ENCODE data around the gene LSM6.
A peak's percentile ranks its signal among the peaks of the same experiment; 100 is the strongest.

The LSM6 gene

DNA sequence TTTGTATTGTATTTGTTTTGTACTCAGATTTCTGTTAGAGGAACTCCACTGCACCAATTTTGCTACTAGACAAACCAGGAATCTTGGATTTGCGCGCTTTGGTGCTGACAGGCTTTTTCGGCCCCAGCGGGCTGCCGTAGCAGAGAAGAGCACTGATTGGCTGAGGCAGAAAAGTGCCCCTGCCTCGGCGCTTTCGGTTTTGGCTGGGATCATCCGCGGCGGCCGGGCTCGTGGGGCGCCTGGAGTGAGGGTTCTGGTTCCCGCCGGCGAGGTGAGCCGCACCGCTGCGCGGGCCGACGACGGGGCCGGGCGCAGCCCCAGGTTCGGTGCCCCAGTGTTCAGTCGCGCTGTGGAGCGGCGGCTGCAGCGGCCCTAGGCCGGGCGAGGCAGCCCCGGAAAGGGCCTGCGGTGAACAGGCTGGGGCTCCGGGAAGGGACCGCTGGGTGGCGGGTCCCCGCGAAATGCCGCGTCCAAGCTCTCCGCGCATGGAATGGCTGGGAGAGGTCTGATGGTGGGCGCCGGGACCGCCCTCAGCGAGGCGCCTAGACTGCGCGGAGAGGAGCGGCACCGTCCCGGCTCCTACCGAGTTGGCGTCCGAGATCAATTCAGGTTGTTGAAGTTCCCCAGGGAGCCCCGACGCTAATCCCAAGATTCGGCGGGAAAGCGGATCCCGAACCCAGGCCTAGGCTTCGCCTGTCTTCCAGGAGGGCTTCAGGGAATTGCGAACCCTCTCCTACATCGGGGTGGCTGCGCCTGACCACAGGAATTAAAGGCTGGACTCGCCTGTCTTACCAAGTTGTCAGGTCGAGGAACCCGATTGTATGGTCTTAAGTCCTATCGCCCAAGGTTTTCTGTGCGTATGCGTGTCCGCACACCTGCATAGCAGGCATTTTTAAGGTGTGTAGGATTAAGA, at the start of gene LSM6:
Gene LSM6 (plus strand): TSS at position 178 of the 913 bp plus-strand sequence. CDS start 7,204 bp downstream, outside the sequence.
- DNase-seq, result peak; percentile 88

DNA sequence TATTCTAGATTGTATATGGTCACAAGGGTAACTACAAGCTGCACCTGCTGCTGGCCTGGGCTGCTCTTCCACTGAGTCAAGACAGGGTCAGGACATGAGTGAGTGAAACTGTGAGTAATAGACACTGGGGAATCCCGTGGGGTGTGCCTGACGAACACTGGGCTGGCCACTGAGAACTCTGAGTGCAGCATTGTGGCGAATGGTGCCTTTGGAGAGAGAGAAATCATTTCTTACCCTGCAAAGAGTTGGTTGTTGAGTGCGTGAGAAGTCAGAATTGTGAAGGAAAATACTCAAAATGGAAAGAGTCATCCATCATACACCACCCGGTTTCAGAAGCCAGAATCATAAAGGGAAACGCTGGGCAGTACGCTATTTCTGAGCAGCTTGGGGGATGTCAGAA, 43.1 kb upstream of the LSM6 start:
- no peak for DNase-seq

- DNase-seq, result no peak
Observed at GRCh38 chr4:146134761-146135445, 40.6 kb upstream of the LSM6 start.

GRCh38 chr4:146135941-146136340, 39.6 kb upstream of the LSM6 start:
- DNase-seq, result no peak

DNA sequence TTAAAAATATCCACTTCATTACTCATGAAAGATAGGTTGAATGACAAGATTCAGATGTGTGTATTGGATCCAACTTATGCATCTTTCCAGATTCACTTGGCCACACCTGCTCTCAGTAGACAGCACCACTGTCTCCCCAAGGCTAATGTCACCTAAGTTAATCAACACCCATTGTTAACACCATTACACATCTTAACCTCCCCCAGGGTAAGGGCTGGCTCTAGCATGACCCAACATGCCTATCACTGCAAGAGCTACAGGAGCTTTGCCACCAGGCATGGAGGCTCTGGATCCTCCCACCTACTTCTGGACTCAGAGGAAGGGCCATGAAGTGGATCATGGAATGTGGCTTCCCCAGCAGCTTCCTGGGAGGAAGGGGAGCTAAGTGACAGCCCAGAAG, 32.8 kb upstream of the LSM6 start:
- DNase-seq, result no peak

- no peak for DNase-seq
Observed at GRCh38 chr4:146143888-146144287, 31.6 kb upstream of the LSM6 start.

DNA sequence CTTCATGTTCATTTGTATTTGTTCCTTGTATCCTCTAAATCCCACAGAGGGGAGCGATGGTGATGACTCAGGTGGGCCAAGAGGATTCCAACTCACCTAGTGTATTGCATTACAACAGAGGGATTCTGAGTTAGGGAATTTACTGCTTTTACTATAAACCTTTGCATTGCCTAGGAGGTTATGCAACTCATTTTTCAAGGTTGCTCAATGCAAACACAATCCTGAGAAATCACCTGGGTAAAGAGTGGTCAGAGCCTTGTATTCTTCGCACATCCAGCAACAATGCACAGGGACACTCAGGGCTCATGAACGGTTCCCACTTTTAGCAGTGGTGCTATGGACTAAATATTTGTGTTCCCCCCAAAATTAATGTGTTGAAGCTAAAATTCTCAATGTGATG, 28.6 kb upstream of the LSM6 start:
- DNase-seq, result no peak

DNA sequence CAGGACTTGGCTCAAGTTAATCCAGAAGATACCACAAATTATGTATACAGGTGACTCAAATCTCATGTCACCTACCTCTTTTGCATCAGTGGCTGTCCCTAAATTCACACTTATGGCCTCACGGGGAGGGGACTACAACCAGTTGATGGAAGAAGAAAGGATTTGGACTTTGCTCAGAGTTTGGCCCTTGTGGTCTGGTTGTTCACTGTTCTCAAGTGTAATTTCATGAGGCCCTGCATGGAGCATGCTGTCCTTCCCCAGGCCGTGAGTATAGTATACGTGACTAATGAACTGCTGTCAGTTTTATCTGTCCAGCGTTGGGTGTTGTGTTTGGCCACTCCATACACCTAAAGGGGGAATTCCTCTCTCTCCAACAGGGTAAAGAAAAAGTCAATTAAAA, 27.5 kb upstream of the LSM6 start:
- no peak for DNase-seq

- DNase-seq, result no peak
Observed at GRCh38 chr4:146154057-146154456, 21.5 kb upstream of the LSM6 start.

GRCh38 chr4:146155152-146155724, 20.3 kb upstream of the LSM6 start:
- DNase-seq, result no peak

DNA sequence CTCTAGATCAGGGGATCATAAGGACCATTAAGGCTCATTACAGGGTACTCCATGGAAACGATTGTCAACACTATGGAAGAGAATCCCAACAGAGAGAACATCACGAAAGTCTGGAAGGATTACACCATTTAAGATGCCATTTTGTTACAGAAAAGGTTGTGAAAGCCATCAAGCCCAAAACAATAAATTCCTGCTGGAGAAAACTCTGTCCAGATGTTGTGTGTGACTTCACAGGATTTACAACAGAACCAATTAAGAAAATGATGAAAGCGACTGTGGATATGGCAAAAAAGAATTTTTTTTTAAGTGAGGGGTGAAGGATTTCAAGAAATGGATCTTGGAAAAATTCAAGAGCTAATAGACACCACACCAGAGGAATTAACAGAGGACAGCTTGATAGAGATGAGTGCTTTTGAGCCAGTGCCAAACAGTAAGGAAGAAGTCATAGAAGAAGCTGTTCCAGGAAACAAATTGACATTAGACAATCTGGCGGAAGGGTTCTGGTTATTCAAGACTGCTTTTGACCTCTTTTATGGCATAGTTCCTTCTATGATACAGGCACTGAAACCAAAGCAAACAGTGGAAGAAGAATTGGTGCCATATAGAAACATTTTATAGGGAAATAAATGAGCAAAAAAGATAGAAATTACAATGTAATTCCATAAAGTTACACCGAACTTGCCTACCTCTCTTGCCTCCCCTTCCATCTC, 17.3 kb upstream of the LSM6 start:
- no peak for DNase-seq

- DNase-seq, result no peak
Observed at GRCh38 chr4:146159384-146160058, 16.0 kb upstream of the LSM6 start.

DNA sequence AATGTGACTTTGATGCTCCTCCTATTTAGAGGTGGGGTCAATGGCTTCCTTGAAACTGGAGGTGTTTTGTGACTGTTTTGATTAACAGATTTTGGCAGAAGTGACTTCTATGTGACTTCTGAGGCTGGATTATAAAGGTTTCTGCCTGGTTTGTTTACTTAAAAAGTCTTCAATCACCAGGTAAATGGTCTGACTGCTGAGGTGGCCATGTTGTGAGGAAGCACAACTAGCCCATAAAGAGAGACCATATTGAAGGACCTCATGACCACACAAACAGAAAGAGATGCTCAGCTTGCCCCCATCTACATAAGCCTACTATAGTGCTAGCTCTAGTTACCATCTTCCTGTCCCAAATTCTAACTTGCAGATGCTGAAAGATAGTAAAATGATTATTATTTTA, 14.3 kb upstream of the LSM6 start:
- no peak for DNase-seq

- DNase-seq, result no peak
Observed at GRCh38 chr4:146165221-146165620, 10.3 kb upstream of the LSM6 start.

- no peak for DNase-seq
Observed at GRCh38 chr4:146165840-146166239, 9.7 kb upstream of the LSM6 start.

GRCh38 chr4:146170149-146170548, 5.4 kb upstream of the LSM6 start:
- DNase-seq, result no peak

DNA sequence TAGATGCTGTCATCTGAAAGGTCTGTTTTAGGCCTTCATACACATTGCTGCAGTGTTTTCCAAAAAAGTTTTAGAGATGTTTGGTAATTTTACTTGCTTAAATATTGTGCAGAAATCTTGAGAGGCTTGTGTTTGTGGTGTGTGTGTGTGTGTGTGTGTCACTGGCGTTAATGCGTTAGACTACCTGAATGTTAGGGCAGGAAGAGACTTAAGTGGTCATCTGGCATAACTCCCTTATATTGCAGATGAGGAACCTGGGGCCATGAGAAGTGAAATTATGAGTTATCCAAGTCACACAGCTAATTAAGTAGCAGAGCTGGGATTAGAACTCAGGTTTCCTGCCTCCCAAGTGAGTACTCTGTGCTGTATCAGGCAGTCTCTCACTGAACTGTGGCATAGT, 1.4 kb downstream of the LSM6 start:
- no peak for DNase-seq

DNA sequence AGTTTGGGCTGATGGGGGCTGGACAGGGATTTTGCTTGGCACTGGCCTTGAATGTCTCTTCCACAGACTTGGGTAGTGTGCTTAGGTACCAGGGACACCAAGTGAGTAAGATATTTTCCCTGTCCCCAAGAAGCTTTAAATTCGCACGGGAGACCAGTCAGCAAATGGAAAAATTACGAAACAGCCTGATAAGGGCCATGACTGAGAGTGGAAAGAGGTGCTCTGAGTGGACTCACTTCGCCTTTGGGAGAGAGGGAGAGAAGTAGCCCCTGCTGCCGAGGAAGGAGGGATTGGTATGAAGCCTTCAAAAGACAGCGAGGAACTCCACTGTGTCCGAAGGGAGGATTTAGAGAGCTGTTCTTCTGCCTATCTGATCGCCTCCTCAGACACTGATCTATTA, 2.6 kb downstream of the LSM6 start:
- no peak for DNase-seq

DNA sequence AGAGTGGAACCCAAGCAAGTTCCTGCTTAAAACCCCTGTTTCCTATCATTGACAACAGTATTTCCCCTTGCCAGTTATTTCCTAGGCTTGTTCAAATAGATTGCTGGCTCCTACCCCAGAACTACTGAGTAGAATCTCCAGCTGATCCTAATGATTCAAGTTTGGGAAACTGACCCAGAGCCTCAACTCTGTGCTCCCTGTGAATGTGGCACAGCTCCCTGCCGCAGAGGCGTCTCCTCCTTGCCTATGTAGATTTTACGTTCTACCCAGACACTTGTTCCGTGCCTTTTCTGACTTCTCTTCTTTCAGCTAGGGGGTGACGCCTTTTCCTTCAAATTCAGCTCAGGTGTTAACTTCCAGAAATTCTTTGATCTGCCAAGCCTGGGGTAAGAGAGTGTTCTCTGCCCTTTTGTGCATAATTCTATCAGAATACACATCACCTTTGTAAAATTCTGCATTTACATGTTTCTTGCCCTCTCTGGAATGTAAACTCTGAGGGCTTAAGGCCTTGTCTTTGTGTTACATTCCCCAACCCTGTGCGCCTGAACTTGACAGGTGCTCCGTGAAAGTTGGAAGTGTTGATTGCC, 4.4 kb downstream of the LSM6 start:
- DNase-seq, result no peak

DNA sequence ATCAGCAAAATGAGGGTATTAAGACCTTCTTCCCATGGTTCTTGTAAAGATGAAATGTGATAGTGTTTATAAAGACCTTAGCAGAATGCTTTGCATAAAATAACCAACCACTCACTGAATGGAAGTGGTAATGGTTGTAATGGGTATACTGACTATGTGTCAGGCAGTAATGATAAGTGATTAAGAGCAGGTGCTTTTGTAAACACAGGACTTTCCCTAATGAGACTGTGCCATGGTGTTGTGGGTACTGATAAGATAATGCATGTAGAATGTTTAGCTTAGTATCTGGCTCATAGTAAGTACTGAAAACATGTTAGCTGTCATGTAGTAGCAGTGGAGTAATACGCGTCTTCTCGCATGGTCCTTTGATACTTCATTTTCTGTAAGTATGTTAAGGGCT, 6.9 kb downstream of the LSM6 start:
- no peak for DNase-seq

DNA sequence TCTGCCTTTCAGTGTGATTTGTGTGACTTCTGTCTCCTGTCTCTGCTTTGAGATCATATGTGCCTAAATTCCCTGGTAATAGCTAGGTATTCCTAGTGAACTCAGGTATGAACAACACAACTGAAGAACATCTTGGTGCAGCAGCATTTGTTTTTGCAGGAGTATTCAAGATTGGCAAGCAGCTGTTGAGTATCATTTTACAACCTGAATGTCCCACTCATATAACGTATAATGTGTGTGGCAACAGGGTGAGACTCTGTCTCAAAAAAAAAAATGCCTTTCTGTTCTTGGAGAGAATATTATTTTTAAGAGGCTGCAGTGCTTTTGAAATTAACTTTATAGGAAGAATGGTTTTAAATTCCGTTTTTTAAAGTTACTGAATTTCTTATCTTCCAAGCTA, 7.7 kb downstream of the LSM6 start:
- no peak for DNase-seq

- DNase-seq, result no peak
Observed at GRCh38 chr4:146186041-146186440, 10.5 kb downstream of the LSM6 start.
